ENCODE results near the gene URGCP.

The URGCP gene

DNA sequence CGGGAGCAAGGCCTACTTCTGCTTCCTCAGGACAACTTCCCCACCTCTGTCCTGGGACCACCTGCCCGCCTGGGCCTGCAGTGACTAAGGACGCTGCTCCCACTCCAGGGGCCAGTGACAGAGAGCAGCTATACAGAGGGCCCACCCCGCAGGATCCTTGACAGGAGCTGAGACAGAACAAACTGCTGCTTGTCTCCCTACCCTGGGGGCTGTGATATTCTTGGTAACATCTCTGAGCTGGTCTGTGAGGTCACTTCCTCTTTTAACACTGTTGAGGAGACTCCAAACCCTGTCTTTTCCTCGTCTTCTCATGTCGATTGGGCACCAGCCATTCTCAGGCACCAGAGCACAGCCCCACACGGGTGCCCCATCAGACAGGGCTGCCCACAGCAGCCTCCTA lies 30.2 kb downstream of the URGCP start:
- no peak for DNase-seq (ENCODE audit: low read depth)

DNA sequence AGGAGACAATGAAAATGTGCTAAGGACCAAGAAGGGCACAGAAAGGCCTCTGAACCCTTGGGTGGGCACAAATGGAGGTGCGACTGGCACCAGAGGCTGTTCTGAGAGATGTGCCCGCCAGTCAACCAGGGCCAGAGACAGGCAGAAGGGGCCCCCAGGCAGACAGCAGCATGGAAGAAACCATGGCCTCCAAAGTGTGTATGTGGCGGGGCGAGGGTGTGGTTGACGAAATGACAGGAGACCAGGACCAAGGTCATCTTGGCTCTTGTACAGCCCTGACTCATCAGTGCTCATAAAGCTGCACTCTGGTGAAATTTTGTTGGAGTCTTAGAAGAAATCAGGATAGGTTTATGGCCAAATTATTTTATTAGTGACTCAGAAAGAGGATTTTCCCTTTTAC lies 33.1 kb downstream of the URGCP start:
- peak; percentile 92 for DNase-seq (ENCODE audit: low read depth)

DNA sequence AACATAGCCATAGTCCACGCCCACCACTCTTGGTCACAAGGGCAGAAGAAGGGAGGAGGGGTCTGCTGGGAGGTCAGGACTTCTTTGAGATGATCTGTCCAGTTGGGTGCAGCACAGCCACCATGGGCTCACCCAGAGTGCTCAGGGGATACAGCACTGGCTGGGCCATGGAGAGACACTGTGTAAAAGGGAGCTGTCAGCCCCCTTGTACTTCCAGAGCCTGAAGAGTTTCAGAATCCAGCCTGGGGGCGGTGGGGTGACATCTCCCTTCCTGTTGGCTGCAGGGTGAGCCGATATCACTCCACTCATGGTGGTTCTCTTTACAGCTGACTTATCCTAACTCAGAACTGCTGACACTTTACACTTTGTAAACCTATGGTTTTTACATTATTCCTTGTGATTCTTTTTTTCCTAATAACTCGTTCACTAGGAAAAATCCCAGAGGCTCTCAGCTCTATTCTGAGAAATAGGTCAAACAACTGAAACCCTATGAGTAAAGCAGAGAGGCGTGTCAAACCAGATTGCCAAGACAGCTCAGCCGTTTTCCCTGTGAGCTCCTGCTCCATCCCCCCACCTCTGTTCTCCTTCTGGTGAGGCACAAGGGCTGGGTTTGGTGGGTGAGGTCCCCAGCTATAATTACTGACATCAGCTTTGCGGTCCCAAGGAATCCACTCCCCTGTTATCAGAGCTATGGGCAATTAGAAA lies 33.8 kb downstream of the URGCP start:
- DNase-seq (ENCODE audit: low read depth) = peak; percentile 83

DNA sequence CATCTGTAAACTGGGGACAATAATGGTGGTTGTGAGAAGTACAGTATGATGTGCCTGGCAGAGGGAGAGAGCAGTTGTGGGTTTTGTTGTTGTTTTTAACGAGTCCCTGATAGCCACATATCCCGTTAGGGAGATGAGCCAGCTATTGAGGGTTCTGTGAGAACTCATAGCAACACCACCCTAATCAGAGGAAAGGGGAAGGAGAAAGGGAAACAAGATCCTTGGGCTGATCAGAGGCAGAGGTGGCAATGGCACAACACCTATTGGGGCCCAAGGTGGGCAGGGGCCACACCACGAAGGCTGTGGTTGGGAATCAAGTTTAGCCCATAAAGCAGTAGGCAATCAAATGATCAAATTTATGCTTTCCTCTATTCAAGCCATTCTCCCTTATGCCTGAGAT lies 35.3 kb downstream of the URGCP start:
- DNase-seq (ENCODE audit: low read depth) = no peak

DNA sequence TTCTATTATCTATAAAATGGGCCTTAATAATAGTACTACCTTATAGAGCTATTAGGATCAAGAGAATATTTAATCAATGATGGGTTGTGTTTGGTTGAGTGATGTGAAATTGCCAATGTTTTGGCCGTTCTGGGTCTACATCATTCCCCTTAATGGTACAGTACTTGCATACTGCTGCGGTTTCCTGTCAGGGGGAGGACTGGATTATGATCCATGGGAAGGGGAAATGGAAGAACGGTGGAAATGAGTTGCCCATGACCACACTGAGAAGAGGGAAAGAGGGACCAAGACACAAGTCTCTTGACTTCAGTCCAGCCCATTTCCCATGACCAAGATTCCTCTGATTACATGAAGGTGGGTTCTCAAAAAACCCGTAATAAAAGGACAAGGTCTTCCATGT lies 36.1 kb downstream of the URGCP start:
- DNase-seq (ENCODE audit: low read depth) = no peak

DNA sequence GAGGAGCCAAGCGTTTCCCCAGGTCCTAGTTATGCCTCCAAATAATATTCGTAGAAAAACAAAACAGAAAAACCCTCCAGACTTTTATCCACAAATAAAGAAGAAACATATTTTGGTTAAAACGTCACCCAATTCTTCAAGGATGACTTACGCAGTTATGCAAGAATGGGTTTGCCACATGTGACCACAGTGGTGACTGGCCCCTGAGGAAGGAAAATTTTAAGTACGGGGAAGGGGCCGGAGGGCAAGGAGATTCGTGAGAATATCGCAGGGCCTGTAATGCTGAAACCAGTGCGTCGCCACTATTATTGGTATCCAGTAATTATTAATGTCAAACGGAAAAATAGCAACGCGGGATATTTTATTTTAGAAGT lies 36.5 kb downstream of the URGCP start:
- peak; percentile 85 for DNase-seq (ENCODE audit: low read depth)

DNA sequence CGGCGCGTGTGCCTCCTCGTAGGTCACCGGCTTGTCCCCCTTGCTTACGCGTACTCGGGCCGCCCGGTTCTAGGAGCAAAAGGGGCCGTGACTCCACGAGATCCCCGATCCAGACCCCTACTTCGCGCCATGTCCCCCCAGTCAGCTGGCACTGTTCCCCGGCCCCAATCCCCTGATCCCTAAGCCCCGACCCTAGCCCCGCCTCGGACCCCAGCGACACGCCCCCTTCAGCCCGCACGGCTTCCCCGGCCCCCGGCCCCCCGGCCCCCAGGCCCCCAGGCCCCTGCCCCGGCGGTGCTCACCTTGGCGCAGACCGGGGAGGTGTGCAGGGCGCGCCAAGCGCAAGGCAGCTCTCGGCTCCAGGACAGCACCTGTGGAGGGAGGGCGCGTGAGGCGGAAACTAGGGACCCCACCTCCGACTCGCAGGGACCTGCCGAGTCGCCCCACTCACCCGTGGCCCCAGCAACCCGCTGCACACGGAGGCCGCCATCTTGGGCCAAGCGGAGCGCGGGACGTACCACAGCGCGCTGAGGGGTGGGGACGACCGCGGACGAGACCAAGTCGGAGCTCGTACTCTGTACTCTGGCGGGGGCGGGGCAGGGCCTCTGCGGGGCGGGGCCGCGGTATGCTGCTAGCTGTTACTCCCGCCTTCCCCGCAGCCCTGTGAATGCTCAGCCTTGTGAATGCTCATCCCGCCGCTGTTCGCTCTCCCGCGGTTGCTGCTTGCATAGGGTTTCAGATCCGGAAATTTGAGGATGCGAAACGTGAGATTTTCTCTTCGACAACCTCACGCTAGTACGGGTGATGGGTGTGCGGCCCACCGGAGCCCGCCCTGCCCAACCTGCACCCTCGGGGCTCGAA lies 37.2 kb downstream of the URGCP start, which contains the start of gene MRPS24:
TSS of gene MRPS24 (minus strand) at position 512 of the 861 bp plus-strand sequence. CDS start at position 490, 22 bp downstream.
- peak; percentile 89 for DNase-seq (ENCODE audit: low read depth)

DNA sequence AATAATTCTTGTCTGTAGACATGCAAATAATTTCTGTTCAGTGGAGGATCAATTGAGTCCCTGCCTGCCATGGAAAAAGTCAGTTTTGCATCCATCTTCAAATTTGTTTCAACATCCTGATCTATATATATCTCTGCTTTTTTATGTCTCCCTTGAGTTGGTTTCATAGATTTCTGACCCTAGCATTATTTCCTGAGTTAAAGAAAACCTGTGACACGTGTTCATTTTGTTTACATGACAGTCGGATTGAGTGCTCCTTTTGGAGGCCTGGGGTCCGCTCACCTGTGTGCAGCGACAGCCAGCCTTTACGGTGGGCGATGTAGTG lies 37.8 kb downstream of the URGCP start:
- no peak for DNase-seq (ENCODE audit: low read depth)

DNA sequence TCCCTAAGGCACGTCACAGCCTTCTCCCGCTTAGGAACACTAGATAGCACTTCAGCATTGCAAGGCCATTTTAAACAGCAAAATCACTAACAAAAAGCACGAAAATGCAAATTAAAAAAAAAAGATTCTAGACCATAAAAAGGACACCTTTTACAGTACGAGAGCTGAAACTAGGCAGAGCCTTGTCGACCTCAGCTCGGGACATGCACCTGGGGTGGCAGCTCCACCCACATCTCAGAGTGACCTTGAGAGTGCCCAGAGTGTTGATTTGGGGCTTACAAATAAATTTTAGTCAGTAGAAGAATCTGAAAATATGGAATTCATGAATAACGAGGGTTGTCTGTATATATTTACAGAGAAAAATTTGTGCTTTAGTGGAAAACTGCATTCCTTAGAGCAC lies 38.2 kb downstream of the URGCP start:
- no peak for DNase-seq (ENCODE audit: low read depth)

DNA sequence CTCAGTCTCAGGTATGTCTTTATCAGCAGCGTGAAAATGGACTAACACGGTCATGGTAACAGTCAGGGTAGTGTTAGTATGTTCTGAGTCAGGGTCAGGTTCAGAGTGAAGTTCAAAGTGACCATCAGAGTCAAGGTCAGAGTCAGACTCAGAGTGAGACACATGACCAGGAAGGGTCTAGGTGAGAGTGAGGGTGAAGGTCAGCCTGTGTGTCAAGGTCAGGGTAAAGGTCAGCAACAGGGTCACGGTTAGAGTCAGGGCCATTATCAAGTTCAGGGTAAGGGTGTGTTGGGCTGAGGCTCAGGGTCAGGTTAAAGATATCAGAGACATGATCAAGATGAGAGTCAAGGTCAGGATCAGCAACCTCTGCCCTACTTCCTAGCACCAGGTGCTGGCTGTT lies 41.1 kb downstream of the URGCP start:
- no peak for DNase-seq (ENCODE audit: low read depth)

DNA sequence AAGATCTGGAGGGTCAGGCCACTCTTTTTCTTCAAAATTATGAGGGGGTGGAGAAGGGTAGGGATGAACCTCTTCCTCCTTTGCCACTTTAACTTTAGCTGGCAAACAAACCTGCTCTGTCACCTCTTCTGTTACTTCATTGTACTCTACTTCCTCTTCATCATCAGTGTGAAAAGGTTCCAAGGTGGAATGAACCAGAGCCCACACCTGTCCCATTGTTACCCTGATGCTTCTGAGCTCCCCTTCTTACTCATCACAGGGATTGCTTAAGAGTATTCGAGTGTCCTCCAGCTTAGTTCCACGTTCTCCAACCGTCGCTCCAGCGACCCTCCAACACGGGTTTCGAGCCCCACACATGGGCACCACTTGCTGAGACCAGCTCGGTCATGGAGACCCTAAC lies 42.3 kb downstream of the URGCP start:
- no peak for DNase-seq (ENCODE audit: low read depth)

DNA sequence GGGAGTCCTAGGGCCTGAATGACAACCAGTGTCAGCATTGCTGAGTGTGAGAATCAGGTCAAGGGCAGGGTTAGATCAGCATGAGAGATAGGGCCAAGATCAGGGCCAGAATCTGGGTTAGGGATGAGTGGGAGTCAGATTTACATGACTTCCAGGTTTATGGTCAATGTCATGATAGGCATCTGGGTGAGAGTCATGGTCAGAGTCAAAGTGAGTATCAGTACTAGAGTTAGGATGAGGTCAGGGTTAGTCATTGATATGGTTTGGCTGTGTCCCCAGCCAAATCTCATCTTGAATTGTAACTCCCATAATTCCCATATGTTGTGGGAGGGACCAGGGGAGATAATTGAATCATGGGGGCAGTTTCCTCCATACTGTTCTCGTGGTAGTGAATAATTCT lies 49.4 kb downstream of the URGCP start:
- no peak for DNase-seq (ENCODE audit: low read depth)

DNA sequence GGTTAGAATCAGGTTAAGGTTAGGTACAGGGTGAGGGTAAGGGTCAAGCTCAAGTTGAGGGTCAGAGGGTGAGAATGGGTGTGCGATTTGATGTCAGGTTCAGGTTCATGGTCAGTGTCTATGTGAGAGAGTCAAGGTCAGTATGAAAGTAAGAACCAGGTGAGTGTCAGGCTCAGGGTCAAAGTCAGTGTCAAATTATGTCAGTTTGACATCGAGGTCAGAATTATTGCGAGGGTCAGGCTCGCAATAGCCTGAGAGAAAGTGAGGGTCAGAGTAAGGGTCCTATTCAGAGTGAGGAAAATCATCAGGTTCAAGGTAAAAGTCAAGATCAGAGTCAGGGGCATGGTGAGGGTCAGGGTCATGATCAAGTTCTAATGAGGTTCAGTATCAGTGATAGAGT lies 50.1 kb downstream of the URGCP start:
- no peak for DNase-seq (ENCODE audit: low read depth)

DNA sequence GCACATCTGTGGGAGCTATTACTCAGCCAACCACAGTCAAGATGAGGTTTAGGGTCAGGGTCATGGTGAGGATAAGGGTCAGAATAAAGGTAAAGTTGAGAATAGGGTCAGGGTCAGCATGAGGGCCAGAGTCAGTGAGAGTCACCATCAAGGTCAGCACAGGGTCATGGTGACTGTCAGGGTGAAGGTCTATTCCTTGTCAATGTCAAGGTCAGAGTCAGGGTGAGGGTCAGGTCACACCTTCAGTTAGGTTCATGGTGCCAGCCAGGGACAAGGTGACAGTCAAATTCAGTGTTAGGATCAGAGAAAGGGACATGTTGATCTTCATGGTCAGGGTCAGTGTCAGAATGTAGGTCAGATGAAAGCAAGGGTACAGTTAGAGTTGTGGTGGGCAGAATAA lies 51.2 kb downstream of the URGCP start:
- DNase-seq (ENCODE audit: low read depth) = no peak

DNA sequence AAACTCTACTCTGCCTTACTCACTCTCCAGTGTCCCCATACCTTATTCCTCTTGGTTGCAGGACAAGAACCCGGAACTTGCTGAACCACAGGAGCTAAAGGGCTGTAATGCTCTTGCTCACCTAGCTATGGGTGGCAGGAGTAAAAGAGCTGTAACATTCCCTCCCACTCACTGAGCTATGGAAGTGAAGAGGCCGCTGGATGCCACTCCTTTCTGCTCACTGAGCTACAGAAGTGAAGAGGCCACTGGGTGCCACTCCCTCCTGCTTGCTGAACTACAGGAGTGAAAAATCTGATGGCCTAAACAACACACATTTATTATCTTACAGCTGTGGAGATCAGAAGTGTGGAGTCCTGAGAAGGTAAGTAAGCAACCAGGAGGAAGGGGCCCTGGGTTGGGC lies 54.6 kb downstream of the URGCP start:
- no peak for DNase-seq (ENCODE audit: low read depth)

DNA sequence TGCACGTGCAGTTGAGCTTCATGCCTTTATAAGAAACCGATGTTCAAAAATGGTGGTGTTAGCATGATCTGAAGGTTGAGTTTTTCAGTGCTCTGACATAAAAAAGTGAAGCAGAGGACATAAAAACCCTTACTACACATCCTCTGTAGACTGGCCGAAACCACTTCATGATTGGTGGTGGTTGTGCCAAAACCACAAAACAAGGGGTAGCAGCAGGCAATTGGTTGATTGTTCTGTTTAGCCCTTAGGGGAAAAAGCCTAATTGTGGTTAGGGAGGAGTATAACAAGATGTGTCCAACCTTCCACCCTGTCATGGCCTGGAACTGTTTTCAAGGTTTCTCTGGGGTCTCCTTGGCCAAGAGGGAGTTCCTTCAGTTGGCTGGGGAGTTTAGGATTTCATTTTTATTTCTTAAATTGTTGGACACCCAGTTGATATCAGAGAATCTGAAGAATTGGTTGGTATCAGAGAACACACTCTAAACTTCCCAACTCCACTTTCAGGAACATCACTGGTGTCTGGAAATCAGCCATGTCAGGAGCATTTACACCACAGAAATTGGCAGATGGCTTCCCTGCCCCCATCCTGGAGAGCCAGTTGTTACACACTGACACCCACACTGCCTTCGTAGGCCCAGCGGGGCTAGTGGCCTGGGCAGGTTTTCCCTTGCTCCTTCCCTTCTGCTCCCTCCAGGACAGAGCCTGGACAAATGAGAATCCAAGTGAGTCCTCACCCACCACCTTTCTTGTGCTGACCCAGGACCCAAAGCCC lies 55.9 kb downstream of the URGCP start:
- no peak for DNase-seq (ENCODE audit: low read depth)

DNA sequence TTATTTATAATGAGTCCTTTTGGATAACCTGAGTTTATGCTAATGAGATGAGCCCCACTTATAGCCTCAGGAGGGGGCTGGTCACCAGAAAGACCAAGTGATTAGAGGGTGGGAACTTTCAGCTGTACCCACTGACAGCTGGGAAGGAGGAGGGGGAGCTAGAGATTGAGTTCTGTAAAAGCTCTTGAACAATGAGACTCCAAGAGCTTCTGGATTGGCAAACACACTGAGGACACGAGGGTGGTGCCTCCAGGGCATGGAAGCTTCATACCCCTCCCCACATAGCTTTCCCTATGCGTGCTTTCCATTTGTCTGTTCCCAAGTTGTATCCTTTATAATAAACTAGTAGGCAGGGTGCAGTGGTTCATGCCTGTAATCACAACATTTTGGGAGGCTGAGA lies 57.3 kb downstream of the URGCP start:
- DNase-seq (ENCODE audit: low read depth) = no peak

DNA sequence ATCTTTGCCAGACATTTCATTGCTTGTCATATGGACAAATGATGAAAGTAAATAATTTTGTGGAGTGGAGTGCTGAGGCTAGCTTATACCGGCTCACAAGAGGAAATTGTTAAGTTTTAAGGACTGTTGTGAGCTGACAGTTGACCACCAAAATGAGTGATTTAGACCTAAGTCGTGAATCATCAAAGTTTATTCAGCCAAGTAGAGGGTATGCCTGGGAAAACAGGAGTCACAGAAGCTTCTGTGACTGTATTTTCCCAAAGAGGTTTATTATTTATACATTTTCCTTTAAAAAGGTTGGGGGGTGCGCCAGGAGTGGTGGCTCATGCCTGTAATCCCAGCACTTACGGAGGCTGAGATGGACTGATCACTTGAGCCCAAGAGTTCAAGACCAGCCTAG lies 58.9 kb downstream of the URGCP start:
- no peak for DNase-seq (ENCODE audit: low read depth)

DNA sequence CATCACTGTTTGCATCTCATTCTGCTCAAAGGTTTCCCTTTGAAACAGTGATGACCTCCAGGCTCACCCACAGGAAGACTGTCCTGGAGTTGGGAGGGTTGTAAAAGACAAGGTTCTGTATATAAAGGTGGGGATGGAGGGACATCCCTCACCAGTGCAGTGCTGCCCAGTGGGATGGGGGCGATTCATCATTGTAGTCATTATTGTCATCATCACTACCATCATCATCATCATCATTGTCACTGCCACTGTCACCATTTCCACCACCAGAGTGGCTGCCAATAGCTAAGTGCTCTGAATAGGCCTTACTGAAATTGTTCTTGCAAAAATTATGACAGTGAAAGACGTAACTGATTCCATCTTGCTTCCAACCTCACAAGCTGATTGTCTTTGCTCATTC lies 61.7 kb downstream of the URGCP start:
- DNase-seq (ENCODE audit: low read depth) = no peak

DNA sequence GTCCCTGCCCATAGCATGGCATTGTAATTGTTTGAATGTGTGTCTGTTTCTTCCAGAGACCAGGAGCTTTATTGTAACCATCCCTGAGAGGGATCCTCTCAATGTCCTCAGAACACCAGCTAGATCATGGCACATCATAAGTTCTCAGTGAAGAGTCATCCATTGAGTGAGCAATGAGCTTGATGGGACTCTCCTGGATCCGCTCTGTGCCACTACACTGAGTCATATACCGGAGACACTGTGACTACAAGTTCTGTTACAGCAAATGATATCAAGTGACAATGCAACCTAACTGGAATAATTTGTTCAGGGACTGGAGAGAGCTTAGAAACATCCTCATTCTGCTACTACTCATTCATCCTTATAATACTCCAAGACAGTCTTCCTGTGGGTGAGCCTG lies 62.1 kb downstream of the URGCP start:
- no peak for DNase-seq (ENCODE audit: low read depth)

DNA sequence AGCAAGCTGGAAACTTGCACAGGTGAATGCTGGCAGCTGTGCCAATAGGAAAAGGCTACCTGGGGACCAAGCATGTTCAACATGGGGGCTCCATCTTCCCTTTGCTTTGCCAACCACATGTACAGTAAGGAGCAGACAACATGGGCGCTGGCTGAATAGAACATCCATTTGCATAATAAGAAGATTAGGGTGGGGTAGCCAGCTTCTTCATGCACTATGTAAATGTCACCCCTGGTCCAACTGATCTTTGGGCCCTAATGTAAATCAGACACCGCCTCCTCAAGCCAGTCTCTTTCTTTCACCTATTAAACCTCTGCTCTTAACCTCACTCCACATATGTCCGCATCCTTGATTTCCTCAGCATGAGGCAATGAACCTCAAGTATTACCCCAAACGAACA lies 63.1 kb downstream of the URGCP start:
- no peak for DNase-seq (ENCODE audit: low read depth)

DNA sequence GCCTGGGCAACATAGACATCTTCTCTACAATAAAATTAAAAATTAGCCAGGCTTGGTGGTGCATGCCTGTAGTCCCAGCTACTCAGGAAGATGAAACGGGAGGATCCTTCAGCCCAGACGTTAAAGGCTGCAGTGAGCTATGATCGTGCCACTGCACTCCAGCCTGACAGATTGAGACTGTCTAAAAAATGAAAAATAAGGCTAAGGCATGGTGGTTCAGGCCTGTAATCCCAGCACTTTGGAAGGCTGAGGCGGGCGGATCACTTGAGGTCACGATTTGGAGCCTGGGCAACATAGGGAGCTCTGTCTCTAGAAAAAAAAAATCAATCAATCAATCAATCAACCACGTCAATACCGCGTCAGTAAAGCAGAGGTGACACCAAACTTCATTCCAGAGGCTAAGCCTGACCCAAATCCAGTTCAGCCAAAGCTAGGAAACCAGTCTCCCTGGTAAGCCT lies 68.2 kb downstream of the URGCP start:
- DNase-seq (ENCODE audit: low read depth) = no peak
